NCI-H524 treated with DMSO at 0.1 percent for 48 hours (cell line): Measurements from ENCODE around the gene MOV10.
"Not testable (repeated sequence)": the region's sequence is repeated elsewhere in the genome, so short reads cannot be mapped to it uniquely, and the experiment has no call there.

Experiments
- DNase-seq: peaks from one replicate; lab custom pipeline; 2025; lab: John Stamatoyannopoulos, UW

The MOV10 gene

DNA sequence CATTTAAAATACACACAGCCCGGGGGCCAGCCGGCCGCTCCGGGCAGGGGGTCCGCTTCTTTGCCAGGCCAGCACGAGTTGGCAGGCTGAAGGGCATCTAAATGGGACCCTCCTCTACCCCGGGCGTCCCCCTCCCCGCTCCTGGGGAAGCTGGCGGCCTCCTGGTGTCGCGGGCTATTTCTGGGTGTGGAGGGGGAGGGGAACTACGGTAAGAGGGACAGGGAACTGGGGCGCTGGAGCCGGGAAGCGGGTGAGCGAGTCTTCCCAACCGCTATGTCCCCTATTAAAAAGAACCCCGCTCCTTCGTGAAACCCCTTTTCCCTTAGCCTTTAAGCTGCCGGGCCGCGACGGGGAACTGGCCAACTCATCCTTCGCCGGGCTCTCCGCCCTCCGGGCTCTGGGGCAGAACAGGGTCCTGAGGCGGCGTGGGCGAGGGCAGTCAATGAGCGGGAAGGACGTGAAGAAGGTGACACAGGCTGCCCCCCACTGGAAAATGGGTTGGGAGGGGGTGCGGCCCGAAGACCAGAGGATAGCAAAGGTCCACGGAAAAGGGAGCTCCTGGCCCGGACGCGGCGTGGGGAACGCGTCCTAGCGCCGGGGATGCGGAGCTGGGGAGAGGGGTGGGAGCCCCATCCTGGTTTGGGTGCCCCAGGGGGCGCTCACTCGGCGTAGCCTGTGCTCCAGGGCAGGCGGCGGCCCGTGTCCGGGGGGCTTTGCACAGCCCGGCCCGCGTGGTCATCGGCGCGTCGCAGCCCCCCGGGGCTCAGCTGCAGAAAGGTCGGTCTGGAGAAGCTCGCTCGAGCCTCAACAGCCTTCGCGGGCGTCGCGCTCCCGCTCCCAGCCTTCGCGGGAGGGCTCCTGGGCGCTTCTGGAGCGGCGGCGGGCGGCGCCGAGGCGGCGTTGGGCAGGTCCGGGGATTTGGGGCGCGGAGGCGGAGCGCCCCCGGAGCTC is 40.1 kb downstream of the MOV10 start:
- DNase-seq = no peak

DNA sequence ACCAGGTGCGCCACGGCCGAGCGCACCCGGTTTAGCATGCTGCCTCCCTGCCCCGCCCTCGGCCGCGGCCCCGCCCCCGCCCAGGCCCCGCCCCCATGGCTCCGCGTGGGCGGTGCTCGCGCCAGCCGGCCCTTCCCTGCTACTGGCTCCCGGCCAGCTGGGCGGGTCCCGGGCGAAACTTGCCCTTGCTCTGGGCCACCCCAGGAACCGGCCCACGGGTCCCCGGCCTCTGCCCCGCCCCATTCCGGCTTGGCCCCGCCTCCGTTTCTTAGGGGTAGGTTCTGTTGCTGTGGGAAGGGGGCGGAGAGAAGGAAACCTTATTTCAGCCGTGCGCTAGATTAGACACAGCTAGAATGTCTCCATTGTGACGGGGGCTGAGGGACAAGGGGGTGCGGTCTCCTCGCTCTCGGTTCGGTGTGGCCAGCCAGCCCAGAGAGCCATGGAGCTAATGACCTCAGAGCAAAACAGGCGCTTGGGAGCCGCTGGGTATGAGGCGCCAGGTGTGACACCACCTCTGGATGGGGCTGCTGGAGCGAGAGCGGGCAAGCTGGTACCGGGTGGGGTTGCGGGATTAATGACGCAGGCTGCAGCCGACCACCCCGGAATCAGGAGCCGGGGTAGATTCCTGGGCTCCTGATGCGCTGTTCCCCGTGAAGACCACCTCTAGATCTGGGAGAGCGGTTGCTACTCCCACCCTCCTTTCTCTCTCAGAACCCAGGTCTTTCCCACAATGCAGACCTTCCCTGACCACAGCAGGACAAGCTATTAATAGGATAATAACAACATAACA is 41.0 kb downstream of the MOV10 start, which contains the start of gene PPM1J:
PPM1J (minus strand) TSS at position 69 of the 790 bp plus-strand sequence; CDS start at position 38, 31 bp downstream.
- DNase-seq = no peak

DNA sequence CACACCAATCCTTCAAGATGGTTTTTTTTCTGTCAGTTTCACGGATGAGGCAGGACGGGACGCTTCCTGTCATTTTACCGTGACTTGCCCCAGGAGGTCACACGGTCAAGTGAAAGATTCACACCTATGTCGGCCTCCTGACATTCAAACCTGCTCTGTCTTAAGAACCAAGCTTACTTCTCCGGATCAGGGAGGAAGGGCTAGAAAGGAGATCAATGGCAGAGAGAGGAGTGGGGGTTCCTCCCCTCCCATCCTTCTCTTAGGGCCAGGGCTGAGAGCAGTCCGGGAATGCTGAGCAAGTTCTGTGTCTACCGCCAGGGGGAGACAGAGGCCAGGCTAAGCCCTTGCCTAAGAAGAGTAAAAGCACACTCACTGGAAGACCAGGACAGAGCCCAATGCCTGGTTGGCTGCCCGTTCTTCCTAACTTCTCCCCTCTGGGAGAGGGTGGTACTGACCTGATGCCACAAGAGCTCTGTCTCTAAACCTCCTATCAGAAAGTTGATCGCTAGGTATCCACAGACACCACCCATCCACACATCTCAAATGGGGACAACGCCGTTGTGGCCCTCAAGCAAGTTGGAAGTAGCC is 41.8 kb downstream of the MOV10 start:
- DNase-seq = peak; percentile 61

DNA sequence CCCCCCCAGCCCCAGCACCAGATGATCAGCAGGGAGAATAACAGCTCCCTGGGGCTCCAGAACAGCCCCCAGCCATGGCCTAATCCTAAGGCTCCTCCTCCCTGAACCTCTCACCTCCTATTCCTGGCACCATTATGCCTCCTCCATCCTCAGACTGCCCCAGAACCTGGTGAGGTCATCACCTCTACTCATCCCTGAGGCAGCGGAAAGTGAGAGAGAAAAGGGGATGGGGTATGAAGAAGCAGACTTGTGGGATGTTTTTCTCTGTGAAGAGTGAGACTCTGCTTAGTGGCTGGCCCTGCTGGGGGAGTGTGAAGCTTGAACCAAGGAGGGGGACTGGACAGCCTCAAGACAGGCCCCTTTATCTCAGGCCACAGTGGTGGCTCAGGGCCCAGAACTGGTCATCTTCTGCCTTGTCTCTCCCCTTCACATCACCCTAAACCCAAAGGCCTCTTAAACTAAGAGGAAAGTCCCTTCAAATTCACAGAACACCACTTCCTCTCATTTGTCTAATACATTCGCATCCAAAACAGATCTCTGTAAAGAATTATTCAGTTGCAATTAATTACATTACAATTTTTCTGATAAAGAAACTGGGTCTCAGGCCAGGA is 42.9 kb downstream of the MOV10 start:
- DNase-seq = no peak

DNA sequence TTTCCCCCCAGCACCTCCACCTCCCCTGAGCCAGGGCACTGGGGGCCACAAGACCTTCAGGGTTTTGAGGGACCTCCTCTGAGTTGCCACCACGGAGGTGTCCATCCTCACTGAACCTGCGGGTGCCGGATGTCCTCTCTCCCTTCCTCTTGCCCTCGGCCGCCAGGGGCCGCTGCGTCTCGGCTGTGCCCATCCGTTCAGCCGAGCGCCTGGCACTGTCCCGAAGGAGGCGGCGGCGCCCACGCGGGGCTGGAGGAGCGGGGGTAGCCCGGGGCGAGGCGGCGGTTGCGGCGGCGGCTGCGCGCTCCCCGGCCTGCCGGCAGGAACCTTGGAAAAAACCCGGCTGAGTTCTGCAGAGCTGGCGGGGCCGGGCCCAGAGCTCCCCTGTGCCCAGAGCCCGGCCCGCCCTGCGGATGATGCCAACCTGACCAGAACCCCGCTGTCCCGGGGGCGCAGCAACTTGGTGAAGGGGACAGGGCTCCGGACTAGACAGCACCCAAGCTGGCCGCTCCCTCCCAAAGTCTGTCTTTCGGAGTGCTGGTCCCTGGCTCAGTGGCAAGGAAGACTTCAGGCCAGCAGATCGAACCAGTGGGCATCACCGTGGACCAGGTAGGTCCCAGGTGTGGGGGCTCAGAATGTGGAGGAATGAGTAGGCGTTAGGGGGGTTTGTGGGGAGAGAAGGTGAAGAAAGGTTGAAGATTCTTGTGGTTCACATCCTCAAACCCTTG is 44.4 kb downstream of the MOV10 start:
- DNase-seq = no peak

DNA sequence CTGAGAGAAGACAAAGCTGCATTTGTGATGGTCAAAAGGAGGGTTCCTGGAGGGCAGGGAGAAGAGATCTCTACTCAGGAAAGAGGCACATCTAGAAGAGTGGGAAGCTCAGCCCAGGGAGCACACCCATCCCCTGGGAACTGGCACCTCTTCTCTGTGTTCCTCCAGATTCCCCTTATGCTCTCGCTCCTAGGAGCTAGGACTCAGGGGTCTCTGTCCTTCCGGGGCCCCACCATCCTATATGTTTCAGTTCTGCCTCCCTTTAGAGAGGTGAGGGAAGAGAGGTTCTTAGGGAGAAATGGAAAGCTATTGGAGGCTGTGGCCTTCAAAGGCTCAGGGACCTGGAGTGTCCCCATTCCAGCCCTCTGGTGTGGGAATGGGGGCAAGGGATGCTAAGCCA is 45.2 kb downstream of the MOV10 start:
- no peak for DNase-seq

DNA sequence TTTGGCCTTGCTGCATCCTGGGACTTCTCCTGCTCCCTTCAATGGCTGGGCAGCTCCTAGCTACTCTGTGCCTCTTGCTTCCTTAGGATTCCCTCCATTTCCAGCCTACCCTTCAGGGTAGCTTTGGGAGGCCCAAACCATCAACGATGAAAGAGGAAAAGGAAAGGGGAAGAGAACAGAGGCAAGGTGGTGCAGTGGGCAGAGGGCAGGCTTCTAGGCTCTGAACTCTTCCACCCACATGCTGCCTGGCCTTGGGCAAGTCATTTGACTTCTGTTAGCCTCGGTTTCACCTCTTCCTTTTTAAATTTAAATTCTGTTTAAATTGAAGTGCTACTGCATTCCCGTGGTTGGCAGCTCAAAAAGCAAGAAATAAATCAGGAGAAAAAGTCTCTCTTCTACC is 46.3 kb downstream of the MOV10 start:
- no peak for DNase-seq

DNA sequence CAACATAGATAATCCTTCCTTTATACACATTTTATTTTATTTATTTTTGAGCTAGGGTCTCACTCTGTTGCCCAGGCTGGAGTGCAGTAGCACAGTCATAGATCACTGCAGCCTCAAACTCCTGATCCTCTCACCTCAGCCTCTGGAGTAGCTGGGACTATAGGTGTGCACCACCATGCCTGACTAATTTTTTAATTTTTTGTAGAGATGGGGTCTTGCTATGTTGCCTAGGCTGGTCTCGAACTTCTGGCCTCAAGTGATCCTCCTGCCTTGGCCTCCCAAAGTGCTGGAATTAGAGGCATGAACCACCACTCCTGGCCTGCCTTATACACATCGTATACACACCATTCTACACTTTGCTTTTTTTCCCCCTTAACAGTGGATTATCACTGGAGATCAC is 46.8 kb downstream of the MOV10 start:
- not testable (repeated sequence) for DNase-seq

DNA sequence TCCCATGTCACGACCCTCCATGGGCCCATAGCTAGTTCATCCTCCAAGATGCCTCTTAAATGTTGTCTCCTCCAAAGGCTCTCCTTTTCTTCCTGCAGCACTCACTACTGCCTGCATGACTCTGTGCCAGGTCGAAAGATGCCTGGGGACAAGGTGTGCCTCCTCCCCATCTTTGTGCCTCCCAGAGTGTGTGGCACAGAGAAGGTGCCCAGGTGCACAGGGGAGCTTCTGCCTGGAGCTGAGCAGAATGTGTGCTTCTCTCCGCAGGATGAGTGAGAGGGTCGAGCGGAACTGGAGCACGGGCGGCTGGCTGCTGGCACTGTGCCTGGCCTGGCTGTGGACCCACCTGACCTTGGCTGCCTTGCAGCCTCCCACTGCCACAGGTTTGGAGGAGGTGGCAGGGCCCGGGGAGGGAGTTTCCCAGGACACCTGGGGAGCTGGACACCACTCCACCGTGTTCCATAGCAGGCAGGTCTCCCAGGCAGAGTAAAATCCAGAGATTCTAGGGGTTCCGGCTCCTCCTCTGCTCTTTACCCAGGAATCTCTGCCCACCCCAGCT is 47.6 kb downstream of the MOV10 start:
- DNase-seq = no peak

DNA sequence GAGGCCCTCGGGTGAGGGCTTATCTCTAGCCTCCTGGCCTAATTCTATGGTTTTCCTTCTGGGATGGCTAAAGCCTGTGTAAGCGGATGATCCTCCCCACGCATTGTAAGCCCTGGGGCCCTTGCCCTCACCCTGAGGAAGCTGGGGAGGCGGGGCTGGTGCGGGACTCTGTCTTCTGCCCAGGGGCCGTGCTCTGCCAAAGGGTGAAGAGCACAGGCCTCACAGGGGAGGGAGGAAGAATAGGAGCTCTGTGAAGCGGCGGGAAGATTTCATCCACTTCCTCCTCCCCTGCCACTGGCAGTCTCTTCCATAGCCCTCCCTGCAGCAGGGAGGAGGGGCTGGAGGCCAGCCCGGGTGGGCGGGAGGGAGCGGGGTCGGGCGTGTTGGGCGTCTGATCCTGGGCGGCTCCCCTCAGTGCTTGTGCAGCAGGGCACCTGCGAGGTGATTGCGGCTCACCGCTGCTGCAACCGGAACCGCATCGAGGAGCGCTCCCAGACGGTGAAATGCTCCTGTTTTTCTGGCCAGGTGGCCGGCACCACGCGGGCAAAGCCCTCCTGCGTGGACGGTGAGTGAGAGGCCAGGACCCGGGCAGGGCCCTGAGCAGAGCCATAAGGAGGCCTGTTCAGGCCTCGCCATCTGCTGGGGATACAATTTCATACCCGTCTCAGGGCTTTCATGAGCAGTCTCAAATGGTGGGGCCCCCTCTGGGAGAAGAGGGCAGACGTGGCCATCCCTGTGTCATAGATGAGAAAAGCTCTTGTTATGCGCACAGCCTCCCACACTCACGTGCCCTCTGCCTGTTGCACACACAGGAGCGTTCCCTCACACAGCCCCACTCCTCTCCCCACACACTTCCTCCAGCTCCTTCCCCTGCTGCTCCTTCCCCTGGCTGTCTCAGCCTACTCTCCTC is 48.4 kb downstream of the MOV10 start:
- DNase-seq = peak; percentile 40

DNA sequence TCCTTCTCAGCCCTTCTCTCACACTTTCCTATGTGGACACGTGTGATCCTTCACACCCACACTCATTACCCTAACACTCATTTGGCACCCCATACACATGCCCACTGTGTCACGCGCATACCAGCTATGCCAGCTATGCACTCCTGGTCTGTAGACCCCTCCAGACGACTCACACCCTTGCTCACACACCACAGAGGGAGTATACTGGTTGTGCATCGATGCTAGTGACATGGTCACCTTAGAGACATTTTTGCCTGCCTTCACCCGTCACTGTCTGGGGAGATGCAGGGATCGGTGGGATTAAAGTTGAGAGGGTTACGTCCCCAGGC is 49.0 kb downstream of the MOV10 start:
- DNase-seq = no peak

DNA sequence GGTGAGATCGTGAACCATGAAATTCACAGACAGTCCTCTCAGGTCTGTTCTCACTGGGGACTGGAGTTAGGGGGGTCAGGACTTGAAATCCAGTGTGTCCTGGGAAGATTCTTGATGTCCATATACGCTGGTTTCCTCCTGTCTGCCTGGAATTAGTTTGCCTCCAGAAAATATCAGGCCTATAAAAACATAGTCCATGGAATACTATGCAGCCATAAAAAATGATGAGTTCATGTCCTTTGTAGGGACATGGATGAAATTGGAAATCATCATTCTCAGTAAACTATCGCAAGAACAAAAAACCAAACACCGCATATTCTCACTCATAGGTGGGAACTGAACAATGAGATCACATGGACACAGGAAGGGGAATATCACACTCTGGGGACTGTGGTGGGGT is 49.8 kb downstream of the MOV10 start:
- not testable (repeated sequence) for DNase-seq

DNA sequence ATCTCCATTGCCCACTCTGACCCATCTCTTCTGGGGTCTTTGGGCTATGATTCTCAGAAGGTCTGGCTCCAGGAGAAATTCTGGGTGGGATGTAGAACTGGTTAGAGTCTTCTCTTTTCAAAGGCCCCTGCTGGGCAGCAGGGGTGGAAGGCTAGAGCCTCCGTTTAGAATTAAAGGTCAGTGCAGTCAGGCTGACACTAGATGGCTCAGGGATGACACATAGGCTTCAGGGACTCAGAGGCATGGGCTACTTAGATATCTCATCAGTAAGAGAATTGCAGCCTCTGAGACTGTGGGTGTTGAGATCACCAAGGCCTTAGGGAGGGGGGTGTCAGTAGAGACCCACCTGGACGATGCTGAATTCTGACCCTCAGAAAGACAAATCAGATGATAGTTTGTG is 53.3 kb downstream of the MOV10 start:
- DNase-seq = no peak

DNA sequence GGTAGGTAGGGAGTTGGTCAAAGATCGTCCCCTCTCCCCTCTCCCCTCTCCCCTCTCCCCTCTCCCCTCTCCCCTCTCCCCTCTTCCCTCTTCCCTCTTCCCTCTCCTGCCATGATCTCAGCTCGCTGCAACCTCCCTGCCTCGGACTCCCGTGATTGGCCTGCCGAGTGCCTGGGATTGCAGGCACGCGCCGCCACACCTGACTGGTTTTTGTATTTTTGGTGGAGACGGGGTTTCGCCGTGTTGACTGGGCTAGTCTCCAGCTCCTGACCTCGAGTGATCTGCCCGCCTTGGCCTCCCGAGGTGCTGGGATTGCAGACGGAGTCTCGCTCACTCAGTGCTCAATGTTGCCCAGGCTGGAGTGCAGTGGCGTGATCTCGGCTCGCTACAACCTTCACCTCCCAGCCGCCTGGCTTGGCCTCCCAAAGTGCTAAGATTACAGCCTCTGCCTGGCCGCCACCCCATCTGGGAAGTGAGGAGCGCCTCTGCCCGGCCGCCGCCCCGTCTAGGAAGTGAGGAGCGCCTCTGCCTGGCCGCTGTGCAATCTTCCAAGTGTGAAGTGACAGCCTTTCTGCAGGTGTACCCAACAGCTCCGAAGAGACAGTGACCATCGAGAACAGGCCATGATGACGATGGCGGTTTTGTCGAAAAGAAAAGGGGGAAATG is 54.0 kb downstream of the MOV10 start:
- not testable (repeated sequence) for DNase-seq

DNA sequence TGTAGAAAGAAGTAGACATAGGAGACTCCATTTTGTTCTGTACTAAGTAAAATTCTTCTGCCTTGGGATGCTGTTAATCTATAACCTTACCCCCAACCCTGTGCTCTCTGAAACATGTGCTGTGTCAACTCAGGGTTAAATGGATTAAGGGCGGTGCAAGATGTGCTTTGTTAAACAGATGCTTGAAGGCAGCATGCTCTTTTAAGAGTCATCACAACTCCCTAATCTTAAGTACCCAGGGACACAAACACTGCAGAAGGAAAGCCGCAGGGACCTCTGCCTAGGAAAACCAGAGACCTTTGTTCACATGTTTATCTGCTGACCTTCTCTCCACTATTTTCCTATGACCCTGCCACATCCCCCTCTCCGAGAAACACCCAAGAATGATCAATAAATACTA is 54.6 kb downstream of the MOV10 start:
- DNase-seq = peak; percentile 62

DNA sequence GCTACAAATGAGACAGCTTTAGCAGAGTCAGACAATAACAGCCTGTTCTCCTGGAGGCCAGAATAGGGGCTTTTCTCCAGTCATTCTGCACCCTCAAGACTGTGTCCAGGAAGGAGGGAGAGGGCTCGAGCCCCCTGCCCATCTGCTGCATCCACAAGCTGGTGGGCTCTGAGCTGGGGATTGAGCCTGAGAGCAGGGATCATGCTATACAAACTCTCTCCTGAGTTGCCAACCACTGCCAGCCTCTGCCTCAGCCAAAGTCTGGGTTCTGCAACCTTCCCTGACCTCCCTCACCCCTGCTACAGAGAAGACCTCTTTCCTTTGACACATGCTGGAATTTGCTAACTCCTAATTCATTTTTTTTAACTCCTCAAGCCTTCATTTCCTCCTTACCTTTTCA is 55.5 kb downstream of the MOV10 start:
- peak; percentile 64 for DNase-seq

DNA sequence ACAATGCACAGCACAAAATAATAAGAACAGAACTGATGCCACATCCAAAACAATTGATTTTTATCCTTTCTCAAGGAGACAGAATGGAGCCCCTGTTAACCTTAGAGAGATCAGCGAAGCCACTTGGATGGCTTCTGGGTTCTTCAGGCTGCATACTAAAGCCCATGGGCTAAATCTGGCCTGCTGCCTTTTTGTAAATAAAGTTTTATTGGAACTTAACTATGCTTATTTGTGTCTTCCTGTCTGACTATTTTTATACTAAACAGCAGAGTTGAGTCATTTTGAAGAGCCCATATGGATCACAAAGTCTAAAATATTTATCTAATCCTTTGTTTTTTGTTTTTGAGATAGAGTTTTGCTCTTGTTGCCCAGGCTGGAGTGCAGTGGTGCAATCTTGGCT is 57.0 kb downstream of the MOV10 start:
- DNase-seq = no peak

DNA sequence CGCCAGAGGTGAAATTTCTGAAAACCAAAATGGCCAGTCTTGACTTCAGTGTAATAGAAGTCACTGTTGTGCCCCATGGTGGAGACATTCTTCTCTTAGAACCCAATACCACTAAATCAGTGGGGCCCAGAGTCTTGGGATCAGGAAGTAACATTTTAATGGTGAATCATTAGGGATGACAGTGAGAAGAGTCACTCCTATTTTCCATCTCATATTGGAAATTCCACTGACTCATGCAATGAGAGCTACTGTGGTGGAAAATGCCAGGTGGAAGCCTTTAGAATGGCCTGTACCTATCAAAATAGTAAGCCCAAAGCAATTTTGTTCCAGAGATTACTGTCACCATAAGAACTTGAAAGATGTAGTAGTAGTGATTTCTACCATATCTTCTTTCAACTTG is 61.3 kb downstream of the MOV10 start:
- DNase-seq = no peak

DNA sequence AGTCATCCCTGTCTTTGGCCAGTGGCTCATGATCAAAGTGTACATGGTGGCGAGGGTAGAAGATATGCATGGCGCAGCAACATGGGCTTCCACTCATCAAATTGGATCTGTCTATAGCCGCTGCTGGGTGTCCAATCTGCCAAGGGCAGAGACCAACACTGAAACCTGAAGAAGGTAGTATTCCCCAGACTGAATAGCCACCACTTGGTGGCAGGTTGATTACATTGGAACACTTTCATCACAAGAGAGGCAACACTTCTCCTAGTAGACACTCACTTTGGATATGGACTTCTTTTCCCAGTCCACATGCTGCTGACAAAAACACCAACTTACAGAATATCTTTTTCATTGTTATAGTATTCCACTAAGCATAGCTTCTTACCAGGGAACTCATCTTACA is 63.1 kb downstream of the MOV10 start:
- DNase-seq = no peak
